ENCODE results near the gene ZNF331.

DNA sequence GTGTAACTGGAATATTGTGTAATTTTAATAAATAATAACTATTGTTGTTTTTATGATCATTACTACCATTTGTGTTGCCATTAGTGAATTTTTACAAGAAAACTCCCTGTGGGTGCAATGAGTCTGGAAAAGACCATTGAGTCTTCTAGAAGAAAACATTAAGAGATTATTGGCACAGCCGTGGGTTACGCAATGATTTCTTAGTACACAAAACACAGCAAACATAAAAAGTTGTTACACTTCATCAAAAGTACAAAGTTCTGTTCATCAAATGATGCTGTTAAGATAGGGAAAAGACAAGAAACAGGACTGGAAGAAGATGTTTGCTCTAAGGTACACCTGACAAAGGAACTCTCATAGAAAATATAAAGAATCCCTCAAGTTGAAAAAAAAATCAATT lies 41.6 kb downstream of the ZNF331 start:
- TF ChIP-seq, protein P1, sequence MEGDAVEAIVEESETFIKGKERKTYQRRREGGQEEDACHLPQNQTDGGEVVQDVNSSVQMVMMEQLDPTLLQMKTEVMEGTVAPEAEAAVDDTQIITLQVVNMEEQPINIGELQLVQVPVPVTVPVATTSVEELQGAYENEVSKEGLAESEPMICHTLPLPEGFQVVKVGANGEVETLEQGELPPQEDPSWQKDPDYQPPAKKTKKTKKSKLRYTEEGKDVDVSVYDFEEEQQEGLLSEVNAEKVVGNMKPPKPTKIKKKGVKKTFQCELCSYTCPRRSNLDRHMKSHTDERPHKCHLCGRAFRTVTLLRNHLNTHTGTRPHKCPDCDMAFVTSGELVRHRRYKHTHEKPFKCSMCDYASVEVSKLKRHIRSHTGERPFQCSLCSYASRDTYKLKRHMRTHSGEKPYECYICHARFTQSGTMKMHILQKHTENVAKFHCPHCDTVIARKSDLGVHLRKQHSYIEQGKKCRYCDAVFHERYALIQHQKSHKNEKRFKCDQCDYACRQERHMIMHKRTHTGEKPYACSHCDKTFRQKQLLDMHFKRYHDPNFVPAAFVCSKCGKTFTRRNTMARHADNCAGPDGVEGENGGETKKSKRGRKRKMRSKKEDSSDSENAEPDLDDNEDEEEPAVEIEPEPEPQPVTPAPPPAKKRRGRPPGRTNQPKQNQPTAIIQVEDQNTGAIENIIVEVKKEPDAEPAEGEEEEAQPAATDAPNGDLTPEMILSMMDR (IDR thresholded peaks at IDR 0.05): no peak
- TF ChIP-seq POLR2AphosphoS5 (IDR thresholded peaks at IDR 0.05) (no peak), POLR2A (IDR thresholded peaks at IDR 0.05) (no peak), EP300 (IDR thresholded peaks at IDR 0.05; ENCODE audit: low read depth) (no peak)
